IPS DF 6.9 (cell line): ENCODE data around the gene CPEB3.

Experiments used
- DNase-seq: peaks from one replicate; pipeline ENCODE4 v3.0.0-alpha.2; 2013; ENCODE audit warnings: low read depth, low spot score
- H3K27ac ChIP-seq: one replicate; pipeline ENCODE4 v1.5.1; 2013; ENCODE audit warnings: low read length, control low read depth
- H3K27me3 ChIP-seq: 2 replicates; pipeline ENCODE4 v1.6.1; 2013; ENCODE audit warnings: mild to moderate bottlenecking, low read length; ENCODE audit not compliant: control insufficient read depth, insufficient read depth
- H3K36me3 ChIP-seq: 2 replicates; pipeline ENCODE4 v1.6.1; 2013; ENCODE audit warnings: low read length; ENCODE audit not compliant: control insufficient read depth, insufficient read depth
- H3K4me1 ChIP-seq: 2 replicates; pipeline ENCODE4 v1.6.1; 2013; ENCODE audit warnings: low read length; ENCODE audit not compliant: control insufficient read depth, insufficient read depth
- H3K4me3 ChIP-seq: 2 replicates; pipeline ENCODE4 v1.5.1; 2013; ENCODE audit warnings: mild to moderate bottlenecking, low read length
- H3K9me3 ChIP-seq: 2 replicates; pipeline ENCODE4 v1.6.1; 2013; ENCODE audit warnings: low read length, inconsistent platforms; ENCODE audit not compliant: control insufficient read depth, insufficient read depth
- WGBS: extraction: QIAGEN DNeasy Blood & Tissue Kit; methylation state at CpG from one replicate; pipeline ENCODE4 v1.1.7; 2013; ENCODE audit warnings: mixed read lengths, missing lambda C conversion rate; ENCODE audit not compliant: insufficient read length, insufficient coverage; 5-methylcytosine and 5-hydroxymethylcytosine counted together

CPEB3 gene

DNA sequence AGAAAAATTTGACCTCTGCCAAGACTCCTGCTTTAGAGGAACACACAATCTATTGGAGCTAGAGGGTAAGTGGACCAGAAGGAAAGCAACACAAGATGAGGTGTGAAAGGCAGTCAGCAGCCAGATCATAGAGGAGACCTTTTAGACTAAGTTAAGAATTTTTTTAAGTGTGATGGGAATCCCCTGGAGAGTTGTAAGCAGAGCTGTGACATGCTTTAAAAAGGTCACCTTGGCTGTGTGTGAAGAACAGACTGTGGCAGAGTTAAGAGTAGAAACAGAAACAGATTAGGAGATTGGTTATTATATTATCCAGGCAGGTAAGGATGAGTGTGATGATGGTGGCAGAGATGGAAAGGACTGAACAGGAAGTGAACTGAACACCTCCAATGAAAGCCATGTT lies 23.5 kb downstream of the CPEB3 start:
- H3K27me3 ChIP-seq: no peaks in the 10 kb centered on the region
- no peak for DNase-seq
- H3K27ac ChIP-seq: no peak overlapping the region
- H3K36me3 ChIP-seq: no peaks in the 10 kb centered on the region
- no peak overlapping the region for H3K4me3 ChIP-seq
- no peaks in the 10 kb centered on the region for H3K9me3 ChIP-seq
- no peaks in the 10 kb centered on the region for H3K4me1 ChIP-seq

DNA sequence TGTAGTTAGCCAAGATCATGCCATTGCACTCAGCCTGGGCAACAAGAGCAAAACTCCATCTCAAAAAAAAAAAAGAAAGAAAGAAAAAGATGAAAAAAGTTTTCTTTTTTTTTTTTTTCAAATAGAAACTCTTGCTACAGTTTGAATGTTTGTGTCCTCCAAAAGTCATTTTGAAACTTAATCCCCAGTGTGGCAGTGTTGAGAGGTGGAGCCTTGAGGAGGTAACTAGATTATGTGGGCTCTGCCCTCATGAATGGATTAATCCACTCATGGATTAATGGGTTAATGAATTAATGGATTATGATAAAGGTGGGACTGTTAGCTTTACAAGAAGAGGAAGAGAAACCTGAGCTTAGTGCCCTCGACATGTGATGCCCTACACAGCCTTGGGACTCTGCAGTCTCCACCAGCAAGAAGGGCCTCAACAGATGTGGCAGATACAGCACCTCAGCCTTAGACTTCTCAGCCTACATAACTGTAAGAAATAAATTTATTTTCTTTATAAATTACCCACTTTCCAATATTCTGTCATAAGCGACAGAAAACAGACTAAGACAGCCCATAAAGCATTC lies 25.1 kb downstream of the CPEB3 start:
- no CpG with 5 or more reads among the region's 2 CpGs for WGBS
- Histone ChIP-seq H3K27ac (no peak overlapping the region), H3K4me3 (no peak overlapping the region), H3K36me3 (no peaks in the 10 kb centered on the region), H3K4me1 (no peaks in the 10 kb centered on the region), H3K9me3 (no peaks in the 10 kb centered on the region), H3K27me3 (no peaks in the 10 kb centered on the region)
- no peak for DNase-seq

DNA sequence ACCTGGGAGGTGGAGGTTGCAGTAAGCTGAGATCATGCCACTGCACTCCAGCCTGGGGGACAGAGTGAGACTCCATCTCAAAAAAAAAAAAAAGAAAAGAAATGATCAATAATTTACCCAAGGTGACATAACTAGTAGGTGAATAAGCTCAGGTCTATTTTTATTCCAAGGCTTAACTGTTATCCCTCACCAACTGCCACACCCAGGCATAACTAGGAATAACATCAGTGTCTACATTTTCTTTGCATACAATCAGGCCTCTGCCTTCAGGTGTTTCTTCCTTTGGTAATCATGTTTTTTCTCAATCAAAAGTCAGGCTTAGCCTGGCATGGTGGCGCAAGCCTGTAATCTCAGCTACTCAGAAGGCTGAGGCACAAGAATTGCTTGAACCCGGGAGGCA lies 26.6 kb downstream of the CPEB3 start:
- H3K27ac ChIP-seq: no peak overlapping the region
- no peaks in the 10 kb centered on the region for H3K4me1 ChIP-seq
- H3K4me3 ChIP-seq: no peak overlapping the region
- no peaks in the 10 kb centered on the region for H3K9me3 ChIP-seq
- no peaks in the 10 kb centered on the region for H3K36me3 ChIP-seq
- no peaks in the 10 kb centered on the region for H3K27me3 ChIP-seq
- no peak for DNase-seq
- no CpG with 5 or more reads among the region's 2 CpGs for WGBS

DNA sequence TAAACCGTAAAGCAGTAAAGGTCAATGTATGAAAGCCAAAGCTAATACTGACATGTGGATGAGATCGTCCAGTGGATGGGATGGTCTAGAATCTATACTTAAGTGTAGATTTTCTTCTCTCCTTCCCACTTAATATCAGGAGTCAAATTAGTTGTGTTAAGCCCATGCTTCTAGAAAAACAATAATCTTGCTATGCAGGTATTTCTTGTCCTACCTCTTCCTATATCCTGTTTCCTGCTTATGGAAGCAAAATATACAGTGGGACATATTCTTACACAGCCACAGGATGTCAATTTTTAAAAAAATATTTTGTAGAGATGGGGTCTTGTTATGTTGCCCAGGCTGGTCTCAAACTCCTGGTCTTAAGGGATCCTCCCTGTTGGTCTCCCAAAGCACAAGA lies 27.5 kb downstream of the CPEB3 start:
- DNase-seq: no peak
- H3K27ac ChIP-seq: no peak overlapping the region
- no peak overlapping the region for H3K4me3 ChIP-seq
- no CpG with 5 or more reads among the region's 2 CpGs for WGBS
- H3K27me3 ChIP-seq: no peaks in the 10 kb centered on the region
- H3K9me3 ChIP-seq: no peaks in the 10 kb centered on the region
- no peaks in the 10 kb centered on the region for H3K4me1 ChIP-seq
- no peaks in the 10 kb centered on the region for H3K36me3 ChIP-seq

DNA sequence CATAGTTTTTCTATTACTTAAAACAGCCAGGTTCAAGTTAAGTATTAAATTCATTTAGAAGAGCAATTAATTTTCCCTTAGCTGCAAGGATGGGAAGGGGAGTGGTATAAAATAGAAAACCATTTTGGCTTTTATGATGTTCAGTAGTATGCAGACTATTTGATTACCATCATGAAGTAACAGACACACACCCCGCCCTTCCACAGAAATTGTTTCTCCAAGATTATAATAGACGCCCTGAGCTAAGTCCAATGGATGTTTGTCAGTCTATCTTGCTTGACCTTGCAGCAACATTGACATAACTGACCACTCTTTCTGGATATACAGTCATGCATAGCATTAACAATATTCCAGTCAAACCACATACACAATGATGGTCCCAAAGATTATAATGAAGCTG lies 42.3 kb downstream of the CPEB3 start:
- Histone ChIP-seq H3K9me3 (no peaks in the 10 kb centered on the region), H3K27ac (no peak overlapping the region), H3K27me3 (no peaks in the 10 kb centered on the region), H3K4me3 (no peak overlapping the region), H3K4me1 (no peaks in the 10 kb centered on the region), H3K36me3 (no peaks in the 10 kb centered on the region)
- WGBS: no CpG with 5 or more reads among the region's 2 CpGs
- DNase-seq: no peak

DNA sequence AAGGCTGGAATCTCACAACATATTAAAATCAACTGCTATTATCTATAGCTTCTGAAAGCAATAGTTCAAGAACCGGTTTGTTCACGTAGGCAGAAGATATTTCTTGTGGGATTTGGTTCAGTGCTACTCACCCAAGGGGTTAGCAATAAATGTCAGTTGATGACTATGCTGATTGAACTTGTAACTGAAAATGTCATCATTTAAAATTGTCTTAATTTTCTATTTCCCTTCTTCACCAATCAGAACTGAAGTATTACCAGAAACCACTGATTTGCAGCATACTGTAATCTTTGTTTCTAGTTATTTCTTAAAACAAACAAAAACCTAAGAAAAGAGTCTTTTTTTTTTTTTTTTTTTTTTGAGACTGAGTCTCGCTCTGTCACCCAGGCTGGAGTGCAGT lies 46.1 kb downstream of the CPEB3 start:
- DNase-seq: no peak
- WGBS: no CpG with 5 or more reads among the region's 3 CpGs
- H3K4me1 ChIP-seq: no peaks in the 10 kb centered on the region

DNA sequence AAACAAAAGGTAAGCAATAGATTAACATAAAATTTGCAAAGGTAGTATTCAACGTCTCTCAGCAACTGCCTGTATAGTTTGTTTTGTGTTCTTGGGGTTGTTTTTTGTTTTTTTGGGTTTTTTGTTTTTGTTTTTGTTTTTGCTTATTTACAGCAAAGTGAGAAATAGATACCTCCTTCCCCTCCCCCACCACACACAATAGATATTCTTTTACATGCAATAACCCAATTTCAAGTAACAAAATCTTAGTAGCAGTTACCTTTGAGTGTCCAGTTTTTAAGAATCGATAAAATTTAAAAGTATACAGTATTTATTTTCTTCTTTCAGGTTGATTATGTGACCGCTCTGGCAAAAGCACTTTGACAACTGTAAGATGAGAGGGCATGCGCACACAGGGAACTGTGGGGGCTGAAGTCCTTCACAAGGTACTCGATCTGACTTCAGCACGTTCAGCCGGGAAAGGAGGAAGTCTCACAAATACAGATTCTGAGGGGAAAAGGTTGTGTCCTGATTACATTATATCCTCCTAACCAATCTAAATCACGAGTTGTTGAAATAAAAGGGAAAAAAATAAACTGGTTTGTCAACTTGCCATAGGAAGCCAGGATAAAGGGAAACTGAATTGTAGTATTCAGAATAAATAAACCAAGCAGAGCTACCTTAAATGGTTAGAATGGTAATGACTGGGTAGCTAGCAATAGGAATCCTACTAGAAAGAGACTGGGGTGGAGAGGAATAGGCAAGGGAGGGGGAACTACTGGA lies 47.8 kb downstream of the CPEB3 start:
- no peak overlapping the region for H3K4me3 ChIP-seq
- H3K27ac ChIP-seq: no peak overlapping the region
- DNase-seq: no peak
- H3K36me3 ChIP-seq: no peaks in the 10 kb centered on the region
- peaks cover 14% of the 10 kb centered on the region for H3K27me3 ChIP-seq
- no peaks in the 10 kb centered on the region for H3K9me3 ChIP-seq
- no CpG with 5 or more reads among the region's 8 CpGs for WGBS
- H3K4me1 ChIP-seq: no peaks in the 10 kb centered on the region

More for the DNA sequence above, 46.1 kb downstream of the CPEB3 start:
- no peak overlapping the region for H3K4me3 ChIP-seq
- H3K36me3 ChIP-seq: no peaks in the 10 kb centered on the region
- peaks cover under 1% of the 10 kb centered on the region; the same call in 1 of the 2 replicates for H3K27me3 ChIP-seq
- H3K9me3 ChIP-seq: no peaks in the 10 kb centered on the region
- no peak overlapping the region for H3K27ac ChIP-seq

DNA sequence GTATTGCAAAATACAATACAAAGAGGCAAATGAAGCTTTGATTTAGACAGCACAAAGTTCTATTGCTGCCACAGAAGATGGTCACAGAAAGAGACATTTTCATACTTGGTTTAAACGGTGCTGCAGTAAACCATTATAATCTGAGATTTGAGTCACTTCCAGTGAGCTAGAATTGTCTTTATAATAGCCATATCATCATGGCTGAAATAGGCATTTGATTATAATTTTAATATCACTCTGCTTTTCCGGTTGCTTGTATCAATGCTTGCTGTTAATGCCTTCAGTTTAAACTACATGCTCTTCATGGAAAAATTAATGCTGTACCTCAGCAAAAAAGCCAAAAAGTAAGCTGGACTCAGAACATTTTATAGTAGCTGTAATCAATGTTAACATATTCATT lies 48.5 kb downstream of the CPEB3 start:
- no peak for DNase-seq
- H3K4me3 ChIP-seq: no peak overlapping the region
- no peaks in the 10 kb centered on the region for H3K4me1 ChIP-seq
- no peaks in the 10 kb centered on the region for H3K9me3 ChIP-seq
- no peaks in the 10 kb centered on the region for H3K36me3 ChIP-seq
- WGBS: no CpG with 5 or more reads among the region's 2 CpGs
- H3K27ac ChIP-seq: no peak overlapping the region
- H3K27me3 ChIP-seq: peaks cover 17% of the 10 kb centered on the region

DNA sequence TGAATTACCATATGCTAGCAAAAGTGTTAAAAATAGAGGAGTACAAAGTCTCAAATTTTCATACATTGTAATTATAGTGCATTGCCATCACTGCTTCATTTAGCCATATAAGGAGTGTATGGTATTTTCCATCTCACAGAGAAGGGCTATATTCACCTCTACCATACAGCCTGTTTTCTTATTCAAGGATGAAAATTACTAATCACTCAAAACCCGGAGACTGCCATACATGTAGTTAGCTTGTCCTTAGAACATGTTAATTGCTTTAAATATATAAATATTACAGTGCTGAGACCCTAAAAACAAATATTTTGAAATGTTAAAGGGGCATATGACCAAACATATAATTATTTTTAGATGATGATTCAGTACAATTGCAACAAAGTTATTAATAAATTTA lies 49.4 kb downstream of the CPEB3 start:
- Histone ChIP-seq H3K9me3 (no peaks in the 10 kb centered on the region), H3K4me3 (no peak overlapping the region), H3K27ac (no peak overlapping the region)

DNA sequence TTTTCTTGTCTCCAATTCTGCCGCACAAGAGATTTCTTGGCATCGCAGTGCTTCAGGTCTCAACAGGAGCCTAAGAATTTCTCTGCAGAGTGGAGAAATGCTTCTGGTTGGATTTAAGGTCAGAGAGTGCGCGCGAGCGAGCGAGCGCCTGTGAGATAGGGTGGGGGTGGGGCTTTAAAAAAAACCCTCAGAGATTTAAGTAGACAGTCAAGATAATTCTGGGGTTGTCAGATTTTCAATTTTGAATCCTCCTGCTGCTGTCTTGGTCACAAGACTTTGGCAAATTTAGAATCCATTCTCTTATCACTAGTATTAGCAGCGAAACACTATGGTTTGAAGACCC lies 49.7 kb downstream of the CPEB3 start:
- Histone ChIP-seq H3K27me3 (peaks cover 17% of the 10 kb centered on the region), H3K27ac (no peak overlapping the region)

More for the DNA sequence above, 49.4 kb downstream of the CPEB3 start:
- DNase-seq: no peak
- peaks cover 17% of the 10 kb centered on the region for H3K27me3 ChIP-seq
- no peaks in the 10 kb centered on the region for H3K36me3 ChIP-seq
- WGBS: no CpG with 5 or more reads among the region's 1 CpG
- no peaks in the 10 kb centered on the region for H3K4me1 ChIP-seq

More for the DNA sequence above, 49.7 kb downstream of the CPEB3 start:
- no peaks in the 10 kb centered on the region for H3K9me3 ChIP-seq
- H3K4me3 ChIP-seq: peak overlapping the region; percentile 32; the same call in 1 of the 2 replicates
- DNase-seq: no peak
- no CpG with 5 or more reads among the region's 9 CpGs for WGBS
- no peaks in the 10 kb centered on the region for H3K4me1 ChIP-seq
- H3K36me3 ChIP-seq: no peaks in the 10 kb centered on the region
